BE2C (cell line): Measurements from ENCODE around the gene RUNX3.

ENCODE experiments used
- DNase-seq: peaks from one replicate; pipeline ENCODE4 v3.0.0-alpha.2; 2020
- H3K27me3 ChIP-seq: fragments of 250-450 bp; sonication (Bioruptor Pico); 2 replicates; pipeline ENCODE4 v1.5.1; 2020; ENCODE audit warnings: mild to moderate bottlenecking
- H3K36me3 ChIP-seq: fragments of 250-450 bp; sonication (Bioruptor Pico); 2 replicates; pipeline ENCODE4 v1.5.1; 2020; ENCODE audit warnings: mild to moderate bottlenecking
- H3K4me1 ChIP-seq: fragments of 250-450 bp; sonication (Bioruptor Pico); 2 replicates; pipeline ENCODE4 v1.5.1; 2020
- H3K4me3 ChIP-seq: 2 replicates; pipeline ENCODE4 v1.5.1; 2011; ENCODE audit warnings: low read depth, low read length
- H3K9me3 ChIP-seq: fragments of 250-450 bp; sonication (Bioruptor Pico); 2 replicates; pipeline ENCODE4 v1.5.1; 2020
- CTCF ChIP-seq: IDR thresholded peaks from 2 replicates; pipeline ENCODE4 v1.5.1; 2012; ENCODE audit warnings: mild to moderate bottlenecking, low read depth, low read length

Gene RUNX3

GRCh38 chr1:24905355-24905978, 24.6 kb downstream of the RUNX3 start:
- H3K9me3 ChIP-seq: no peaks in the 10 kb centered on the region
- DNase-seq: no peak
- no peaks in the 10 kb centered on the region for H3K4me1 ChIP-seq
- TF ChIP-seq CTCF: no peak
- no peaks in the 10 kb centered on the region for H3K27me3 ChIP-seq
- no peak overlapping the region for H3K4me3 ChIP-seq
- H3K36me3 ChIP-seq: no peaks in the 10 kb centered on the region

GRCh38 chr1:24904731-24905354, 25.2 kb downstream of the RUNX3 start:
- Histone ChIP-seq H3K36me3 (no peaks in the 10 kb centered on the region), H3K4me1 (no peaks in the 10 kb centered on the region), H3K27me3 (no peaks in the 10 kb centered on the region), H3K4me3 (no peak overlapping the region), H3K9me3 (no peaks in the 10 kb centered on the region)
- TF ChIP-seq CTCF: no peak
- no peak for DNase-seq

- no peaks in the 10 kb centered on the region for H3K27me3 ChIP-seq
- DNase-seq: no peak
- H3K9me3 ChIP-seq: no peaks in the 10 kb centered on the region
- H3K4me1 ChIP-seq: no peaks in the 10 kb centered on the region
- TF ChIP-seq CTCF: no peak
- H3K4me3 ChIP-seq: no peak overlapping the region
- no peaks in the 10 kb centered on the region for H3K36me3 ChIP-seq
Observed at GRCh38 chr1:24903955-24904730, 25.9 kb downstream of the RUNX3 start.

- H3K9me3 ChIP-seq: no peaks in the 10 kb centered on the region
- no peaks in the 10 kb centered on the region for H3K36me3 ChIP-seq
- no peaks in the 10 kb centered on the region for H3K4me1 ChIP-seq
- no peak for DNase-seq
- H3K27me3 ChIP-seq: no peaks in the 10 kb centered on the region
- no peak overlapping the region for H3K4me3 ChIP-seq
- TF ChIP-seq CTCF: no peak
Observed at GRCh38 chr1:24903560-24903954, 26.5 kb downstream of the RUNX3 start.

GRCh38 chr1:24903011-24903461, 27.0 kb downstream of the RUNX3 start:
- no peaks in the 10 kb centered on the region for H3K9me3 ChIP-seq
- DNase-seq: no peak
- H3K36me3 ChIP-seq: no peaks in the 10 kb centered on the region
- no peak for TF ChIP-seq CTCF
- H3K4me1 ChIP-seq: no peaks in the 10 kb centered on the region
- no peak overlapping the region for H3K4me3 ChIP-seq
- no peaks in the 10 kb centered on the region for H3K27me3 ChIP-seq

- no peak for TF ChIP-seq CTCF
- Histone ChIP-seq H3K9me3 (no peaks in the 10 kb centered on the region), H3K27me3 (no peaks in the 10 kb centered on the region), H3K4me1 (no peaks in the 10 kb centered on the region), H3K4me3 (no peak overlapping the region), H3K36me3 (no peaks in the 10 kb centered on the region)
- no peak for DNase-seq
Observed at GRCh38 chr1:24902471-24902891, 27.6 kb downstream of the RUNX3 start.
